ENCODE data around the gene LDB3.

The LDB3 gene, protein sequence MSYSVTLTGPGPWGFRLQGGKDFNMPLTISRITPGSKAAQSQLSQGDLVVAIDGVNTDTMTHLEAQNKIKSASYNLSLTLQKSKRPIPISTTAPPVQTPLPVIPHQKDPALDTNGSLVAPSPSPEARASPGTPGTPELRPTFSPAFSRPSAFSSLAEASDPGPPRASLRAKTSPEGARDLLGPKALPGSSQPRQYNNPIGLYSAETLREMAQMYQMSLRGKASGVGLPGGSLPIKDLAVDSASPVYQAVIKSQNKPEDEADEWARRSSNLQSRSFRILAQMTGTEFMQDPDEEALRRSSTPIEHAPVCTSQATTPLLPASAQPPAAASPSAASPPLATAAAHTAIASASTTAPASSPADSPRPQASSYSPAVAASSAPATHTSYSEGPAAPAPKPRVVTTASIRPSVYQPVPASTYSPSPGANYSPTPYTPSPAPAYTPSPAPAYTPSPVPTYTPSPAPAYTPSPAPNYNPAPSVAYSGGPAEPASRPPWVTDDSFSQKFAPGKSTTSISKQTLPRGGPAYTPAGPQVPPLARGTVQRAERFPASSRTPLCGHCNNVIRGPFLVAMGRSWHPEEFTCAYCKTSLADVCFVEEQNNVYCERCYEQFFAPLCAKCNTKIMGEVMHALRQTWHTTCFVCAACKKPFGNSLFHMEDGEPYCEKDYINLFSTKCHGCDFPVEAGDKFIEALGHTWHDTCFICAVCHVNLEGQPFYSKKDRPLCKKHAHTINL

DNA sequence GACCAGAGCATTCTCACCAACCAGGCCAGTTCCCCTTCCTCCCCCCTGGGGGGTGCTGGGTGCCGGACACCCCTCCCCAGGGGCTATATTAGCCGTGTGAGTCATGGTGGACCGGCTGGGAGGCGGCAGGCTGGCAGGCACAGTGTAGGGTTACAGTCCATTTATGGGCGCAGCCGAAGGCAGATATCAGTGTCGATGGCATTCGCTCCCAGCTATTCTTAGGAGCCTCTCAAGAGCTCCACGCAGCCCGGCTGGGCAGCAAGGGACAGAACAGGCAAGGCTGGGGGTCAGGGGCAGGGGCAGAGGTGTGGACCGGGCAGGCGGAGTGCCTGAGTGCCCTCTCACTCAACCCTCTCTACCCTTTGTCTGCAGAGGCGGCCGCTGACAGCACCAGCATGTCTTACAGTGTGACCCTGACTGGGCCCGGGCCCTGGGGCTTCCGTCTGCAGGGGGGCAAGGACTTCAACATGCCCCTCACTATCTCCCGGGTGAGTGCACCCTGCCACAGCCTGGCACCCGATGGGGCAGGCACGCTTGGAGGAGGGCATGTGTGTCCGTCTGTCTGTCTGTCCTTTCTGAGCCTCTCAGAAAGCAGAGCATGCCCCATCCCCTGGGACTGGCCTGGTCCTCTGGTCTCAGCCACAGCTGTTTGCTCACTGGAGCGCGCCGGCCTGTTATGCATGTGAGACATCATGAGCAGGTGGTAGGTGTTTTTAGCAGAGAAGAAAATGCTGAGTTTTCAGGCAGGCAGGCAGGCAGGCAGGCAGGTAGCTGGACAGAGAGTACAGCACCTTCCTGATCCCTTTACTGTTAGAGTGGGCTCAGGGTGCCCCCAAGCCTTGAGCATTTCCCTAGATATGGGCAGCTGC lies at the start of gene LDB3:
LDB3 (plus strand) TSS at position 215 of the 869 bp plus-strand sequence; CDS start at position 396, 181 bp downstream.
- no peak for TF ChIP-seq FOXP2 (optimal IDR thresholded peaks at IDR 0.05; ENCODE audit: control extremely low read depth, extremely low read length, insufficient read depth)
- TF ChIP-seq POLR2AphosphoS5 (IDR thresholded peaks at IDR 0.05; ENCODE audit: borderline replicate concordance, low read depth, low read length) = no peak
- no peak for TF ChIP-seq EZH2 (IDR thresholded peaks at IDR 0.05)
- H3K4me3 ChIP-seq = no peak within 1 kb of the TSS
- no peak for DNase-seq (ENCODE audit: low read depth, low spot score)
- H3K9ac ChIP-seq (ENCODE audit: insufficient read length) = no peak within 1 kb of the TSS
- no peaks in the 10 kb centered on the region for H3K9me3 ChIP-seq (ENCODE audit: low read depth, low read length)
- no peaks in the 10 kb centered on the region for H3K36me3 ChIP-seq (ENCODE audit: insufficient read depth, low read length)
- no peak within 1 kb of the TSS for H3K27ac ChIP-seq

DNA sequence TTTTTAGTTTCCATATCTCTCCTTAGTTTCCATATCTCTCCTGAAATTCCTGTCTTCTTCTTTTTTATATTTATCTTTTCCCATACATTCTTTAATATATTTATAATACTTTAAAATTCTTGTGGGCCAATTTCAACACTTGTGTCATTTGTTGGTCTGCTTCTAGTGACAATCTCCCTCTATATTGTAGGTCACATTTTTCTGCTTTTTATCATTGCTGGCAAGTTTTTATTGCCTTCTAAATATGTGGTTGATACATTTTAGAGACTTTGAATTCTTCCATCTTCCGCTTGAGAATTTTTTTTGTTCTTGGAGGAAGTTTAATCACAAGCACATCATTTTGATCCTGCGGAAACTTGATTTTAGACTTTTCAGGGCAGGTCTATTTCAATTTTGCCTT lies 40.0 kb upstream of the LDB3 start:
- TF ChIP-seq POLR2AphosphoS5 (IDR thresholded peaks at IDR 0.05; ENCODE audit: borderline replicate concordance, low read depth, low read length) (no peak), FOXP2 (optimal IDR thresholded peaks at IDR 0.05; ENCODE audit: control extremely low read depth, extremely low read length, insufficient read depth) (no peak), EZH2 (IDR thresholded peaks at IDR 0.05) (no peak)
- H3K9ac ChIP-seq (ENCODE audit: insufficient read length) = no peak overlapping the region
- no peak overlapping the region for H3K4me3 ChIP-seq

DNA sequence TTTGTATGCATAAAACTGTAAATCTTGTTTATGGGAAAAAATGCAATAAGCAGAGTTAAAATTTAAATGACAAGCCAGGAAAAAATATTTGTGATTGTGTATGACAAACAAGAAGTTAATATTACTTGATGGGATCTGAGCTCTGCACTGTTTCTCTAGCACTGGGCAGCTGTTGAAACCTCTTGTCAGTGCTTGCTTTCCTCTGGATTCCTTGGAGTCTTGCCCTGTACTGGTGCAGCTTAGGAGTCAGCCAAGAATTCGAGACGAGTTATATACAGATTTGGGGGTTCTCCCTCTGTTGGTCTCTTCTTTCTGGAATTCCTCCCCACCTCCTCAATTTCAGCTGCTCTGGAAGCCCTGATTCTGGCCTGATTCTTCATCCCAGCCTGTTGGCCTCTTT lies 38.2 kb upstream of the LDB3 start:
- Histone ChIP-seq H3K9me3 (ENCODE audit: low read depth, low read length) (no peaks in the 10 kb centered on the region), H3K4me3 (no peak overlapping the region), H3K27ac (no peak overlapping the region), H3K36me3 (ENCODE audit: insufficient read depth, low read length) (no peaks in the 10 kb centered on the region), H3K9ac (ENCODE audit: insufficient read length) (no peak overlapping the region)
- no peak for DNase-seq (ENCODE audit: low read depth, low spot score)
- TF ChIP-seq EZH2 (IDR thresholded peaks at IDR 0.05) (no peak), POLR2AphosphoS5 (IDR thresholded peaks at IDR 0.05; ENCODE audit: borderline replicate concordance, low read depth, low read length) (no peak), FOXP2 (optimal IDR thresholded peaks at IDR 0.05; ENCODE audit: control extremely low read depth, extremely low read length, insufficient read depth) (no peak)

More for the DNA sequence above, 40.0 kb upstream of the LDB3 start:
- DNase-seq (ENCODE audit: low read depth, low spot score) = no peak
- no peaks in the 10 kb centered on the region for H3K36me3 ChIP-seq (ENCODE audit: insufficient read depth, low read length)
- no peak overlapping the region for H3K27ac ChIP-seq
- no peaks in the 10 kb centered on the region for H3K9me3 ChIP-seq (ENCODE audit: low read depth, low read length)

DNA sequence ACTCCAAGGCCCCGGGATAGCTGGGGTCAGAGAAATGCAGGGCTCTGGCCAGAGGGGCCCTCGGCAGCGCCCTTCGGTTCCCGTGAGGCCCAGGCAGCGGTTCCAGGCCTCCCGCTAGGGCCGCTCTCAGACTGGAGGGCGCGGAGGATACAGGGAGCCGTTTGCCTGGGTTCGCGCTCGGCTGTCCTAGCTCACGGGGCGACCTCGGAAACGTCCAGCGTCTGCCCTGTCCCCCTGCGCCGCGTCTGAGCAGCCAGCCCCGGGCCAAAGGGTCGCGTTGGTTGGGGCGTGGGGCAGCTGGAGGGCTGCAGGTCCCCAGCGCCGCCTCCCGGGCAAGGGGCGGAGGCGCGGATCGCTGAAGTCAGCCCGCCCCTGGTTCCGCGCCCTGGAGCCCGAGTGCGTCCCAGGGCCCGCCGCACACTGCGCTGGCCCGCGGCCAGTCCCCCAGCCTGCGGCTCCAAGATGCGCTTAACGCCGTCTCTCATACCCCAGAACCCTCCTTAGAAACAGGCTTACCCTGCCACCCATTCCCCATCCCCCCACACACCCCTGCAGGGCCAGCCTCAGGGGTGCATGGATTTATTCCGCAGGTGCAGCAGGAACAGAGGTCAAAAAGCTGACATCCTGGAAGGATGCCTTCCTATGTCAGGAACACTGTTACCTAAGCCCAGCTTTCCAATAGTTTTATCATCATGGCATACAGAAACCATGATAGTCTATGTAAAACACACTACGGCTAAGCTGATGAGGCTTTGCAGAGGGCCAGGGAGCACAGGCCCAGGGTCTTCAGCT lies 36.1 kb upstream of the LDB3 start:
- no peak overlapping the region for H3K27ac ChIP-seq
- no peak overlapping the region for H3K4me3 ChIP-seq
- no peaks in the 10 kb centered on the region for H3K9me3 ChIP-seq (ENCODE audit: low read depth, low read length)
- TF ChIP-seq FOXP2 (optimal IDR thresholded peaks at IDR 0.05; ENCODE audit: control extremely low read depth, extremely low read length, insufficient read depth) = no peak
- no peak for TF ChIP-seq POLR2AphosphoS5 (IDR thresholded peaks at IDR 0.05; ENCODE audit: borderline replicate concordance, low read depth, low read length)
- no peak for TF ChIP-seq EZH2 (IDR thresholded peaks at IDR 0.05)
- no peak for DNase-seq (ENCODE audit: low read depth, low spot score)
- no peak overlapping the region for H3K9ac ChIP-seq (ENCODE audit: insufficient read length)
- H3K36me3 ChIP-seq (ENCODE audit: insufficient read depth, low read length) = no peaks in the 10 kb centered on the region

DNA sequence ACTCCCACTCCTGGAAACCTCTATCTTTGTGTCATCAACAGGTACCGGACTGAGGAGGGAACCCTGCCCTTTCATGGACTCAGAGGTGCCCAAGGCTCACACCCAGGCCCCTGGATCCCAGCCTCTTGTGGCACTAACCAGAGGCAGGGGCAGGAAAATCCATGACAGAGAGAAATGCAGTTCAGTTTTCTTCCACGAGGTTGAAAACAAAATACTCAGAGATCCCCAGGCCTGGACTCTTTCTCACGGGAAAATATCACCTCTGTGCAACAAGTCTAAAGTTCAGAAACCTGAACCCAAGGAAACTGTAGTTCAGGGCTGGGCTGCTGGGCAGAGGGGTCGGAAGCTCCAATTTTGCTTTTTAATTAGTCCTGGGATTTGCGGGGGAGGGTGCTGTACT lies 35.4 kb upstream of the LDB3 start:
- H3K9me3 ChIP-seq (ENCODE audit: low read depth, low read length) = no peaks in the 10 kb centered on the region
- H3K4me3 ChIP-seq = no peak overlapping the region
- H3K27ac ChIP-seq = no peak overlapping the region
- DNase-seq (ENCODE audit: low read depth, low spot score) = no peak
- no peak overlapping the region for H3K9ac ChIP-seq (ENCODE audit: insufficient read length)
- H3K36me3 ChIP-seq (ENCODE audit: insufficient read depth, low read length) = no peaks in the 10 kb centered on the region
- TF ChIP-seq FOXP2 (optimal IDR thresholded peaks at IDR 0.05; ENCODE audit: control extremely low read depth, extremely low read length, insufficient read depth) (no peak), EZH2 (IDR thresholded peaks at IDR 0.05) (no peak), POLR2AphosphoS5 (IDR thresholded peaks at IDR 0.05; ENCODE audit: borderline replicate concordance, low read depth, low read length) (no peak)

DNA sequence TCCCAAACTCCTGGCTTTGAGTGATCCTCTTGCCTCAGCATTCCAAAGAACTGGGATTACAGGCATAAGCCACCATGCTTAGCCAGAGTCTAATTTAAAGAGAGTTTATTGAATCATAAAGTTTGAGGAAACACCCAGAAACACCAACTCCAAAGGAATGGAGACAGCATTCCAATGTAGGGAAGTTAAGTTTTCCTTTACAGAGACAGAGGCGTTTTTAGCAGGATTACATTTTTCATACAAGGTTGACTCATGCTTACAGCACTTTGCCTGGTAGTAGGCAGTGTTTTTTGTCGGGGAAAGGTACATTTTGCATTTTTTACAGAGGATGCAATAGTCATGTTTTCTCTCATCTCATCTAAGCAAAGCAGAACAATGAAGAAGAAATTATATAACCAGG lies 32.9 kb upstream of the LDB3 start:
- no peaks in the 10 kb centered on the region for H3K9me3 ChIP-seq (ENCODE audit: low read depth, low read length)
- H3K36me3 ChIP-seq (ENCODE audit: insufficient read depth, low read length) = no peaks in the 10 kb centered on the region
- DNase-seq (ENCODE audit: low read depth, low spot score) = no peak
- TF ChIP-seq FOXP2 (optimal IDR thresholded peaks at IDR 0.05; ENCODE audit: control extremely low read depth, extremely low read length, insufficient read depth) (no peak), POLR2AphosphoS5 (IDR thresholded peaks at IDR 0.05; ENCODE audit: borderline replicate concordance, low read depth, low read length) (no peak), EZH2 (IDR thresholded peaks at IDR 0.05) (no peak)
- H3K27ac ChIP-seq = no peak overlapping the region
- no peak overlapping the region for H3K4me3 ChIP-seq
- H3K9ac ChIP-seq (ENCODE audit: insufficient read length) = no peak overlapping the region

DNA sequence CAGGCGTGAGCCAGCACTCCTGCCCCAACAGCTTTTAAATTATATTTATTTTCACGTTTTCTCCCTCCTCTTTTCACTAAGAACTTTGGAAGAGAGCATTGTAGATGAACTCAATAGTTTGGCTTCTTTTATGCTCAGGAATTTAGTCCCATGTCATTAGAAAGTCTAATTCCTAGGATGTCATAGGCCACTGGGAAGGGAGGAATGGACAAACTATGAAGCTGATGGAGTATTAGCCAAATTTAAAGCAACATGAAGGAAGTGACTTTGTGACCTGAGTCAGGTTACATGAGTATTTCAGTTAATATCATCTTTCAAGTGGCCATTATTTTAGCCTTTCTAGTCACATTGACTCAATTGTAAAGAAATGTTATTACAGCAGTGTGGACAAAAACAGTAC lies 32.0 kb upstream of the LDB3 start:
- no peak overlapping the region for H3K27ac ChIP-seq

More for the DNA sequence above, 32.0 kb upstream of the LDB3 start:
- Histone ChIP-seq H3K36me3 (ENCODE audit: insufficient read depth, low read length) (no peaks in the 10 kb centered on the region), H3K4me3 (no peak overlapping the region), H3K9me3 (ENCODE audit: low read depth, low read length) (no peaks in the 10 kb centered on the region), H3K9ac (ENCODE audit: insufficient read length) (no peak overlapping the region)
- no peak for TF ChIP-seq EZH2 (IDR thresholded peaks at IDR 0.05)
- TF ChIP-seq FOXP2 (optimal IDR thresholded peaks at IDR 0.05; ENCODE audit: control extremely low read depth, extremely low read length, insufficient read depth) = no peak
- no peak for TF ChIP-seq POLR2AphosphoS5 (IDR thresholded peaks at IDR 0.05; ENCODE audit: borderline replicate concordance, low read depth, low read length)
- no peak for DNase-seq (ENCODE audit: low read depth, low spot score)

Measured in SK-N-MC (cell line).